SK-N-SH (cell line): ENCODE results near the gene ACACA. TPM values are rescaled to one million over a fixed set of nuclear protein-coding genes. Genes with fewer than 3 reads are reported as not detected.

ENCODE experiments used
- CTCF ChIA-PET: fragments of 300-600, 350-600 bp; formaldehyde crosslinking; extraction: SDS; loops from one replicate; lab custom pipeline; 2021; lab: Yijun Ruan, JAX
- POLR2A ChIA-PET: fragments of 350-600 bp; sonication (Branson Sonifier 250); formaldehyde crosslinking; extraction: SDS; loops from one replicate; lab custom pipeline; 2020; ENCODE audit warnings: antibody characterized with exemption, inconsistent platforms; lab: Yijun Ruan, JAX
- DNase-seq: peaks from one replicate; pipeline ENCODE4 v3.0.0; 2012
- H2AFZ ChIP-seq: fragments of 200-600 bp; sonication (generic); 2 replicates; pipeline ENCODE4 v1.8.1; 2016; ENCODE audit warnings: antibody characterized with exemption, mild to moderate bottlenecking, low read depth
- H3F3A ChIP-seq: fragments of 200-600 bp; sonication (generic); replicated peaks from 2 replicates; pipeline ENCODE3; 2016; ENCODE audit warnings: antibody characterized with exemption, mild to moderate bottlenecking; ENCODE audit not compliant: insufficient read depth
- H3K27ac ChIP-seq, 2 experiments: fragments of 200-500 bp in 1 of 2; fragments of 200-600 bp in 1 of 2; sonication (Bioruptor generic) in 1 of 2; sonication (generic), shearing (Covaris generic) in 1 of 2; 2 replicates each; pipeline versions ENCODE4 v1.5.1 to v1.6.1; 2014 to 2016; ENCODE audit warnings: low read depth in 2 of 2, inconsistent platforms in 1 of 2, low read length in 1 of 2, mild to moderate bottlenecking in 1 of 2, mixed read lengths in 1 of 2
- H3K27me3 ChIP-seq: fragments of 200-600 bp; sonication (generic), shearing (Covaris generic); 2 replicates; pipeline ENCODE4 v1.6.1; 2016; ENCODE audit warnings: mixed run types; ENCODE audit not compliant: insufficient read depth
- H3K36me3 ChIP-seq, 2 experiments: fragments of 200-500 bp in 1 of 2; fragments of 200-600 bp in 1 of 2; sonication (Bioruptor generic) in 1 of 2; sonication (generic) in 1 of 2; replicated peaks in 1 of 2; 2 replicates each; pipeline versions ENCODE3 to v1.5.1; 2014 to 2016; ENCODE audit warnings: low read length in 1 of 2, mild to moderate bottlenecking in 1 of 2; ENCODE audit not compliant: insufficient read depth in 2 of 2, control insufficient read depth in 1 of 2
- H3K4me1 ChIP-seq, 2 experiments: fragments of 200-500 bp in 1 of 2; fragments of 200-600 bp in 1 of 2; sonication (Bioruptor generic) in 1 of 2; sonication (generic), shearing (Covaris generic) in 1 of 2; 2 replicates each; pipeline versions ENCODE4 v1.5.1 to v1.6.1; 2014 to 2016; ENCODE audit warnings: low read depth in 1 of 2, low read length in 1 of 2, mixed run types in 1 of 2; ENCODE audit not compliant: insufficient read depth in 2 of 2, control insufficient read depth in 1 of 2
- H3K4me2 ChIP-seq: fragments of 200-600 bp; sonication (generic), shearing (Covaris generic); 2 replicates; pipeline ENCODE4 v1.6.1; 2017; ENCODE audit warnings: mixed run types
- H3K4me3 ChIP-seq, 2 experiments: fragments of 200-500 bp in 1 of 2; fragments of 200-600 bp in 1 of 2; sonication (Bioruptor generic) in 1 of 2; sonication (generic), shearing (Covaris generic) in 1 of 2; 2 replicates each; pipeline versions ENCODE4 v1.5.1 to v1.8.1; 2014 to 2016; ENCODE audit warnings: low read depth in 2 of 2, inconsistent platforms in 1 of 2, low read length in 1 of 2, mild to moderate bottlenecking in 1 of 2, mixed read lengths in 1 of 2, moderate library complexity in 1 of 2
- H3K79me2 ChIP-seq: fragments of 200-600 bp; sonication (generic); 2 replicates; pipeline ENCODE4 v1.8.1; 2017; ENCODE audit warnings: mild to moderate bottlenecking; ENCODE audit not compliant: insufficient read depth
- H3K9ac ChIP-seq: fragments of 200-600 bp; sonication (generic); 2 replicates; pipeline ENCODE4 v1.6.1; 2017; ENCODE audit warnings: mixed run types
- H3K9me2 ChIP-seq: fragments of 200-600 bp; sonication (generic); 2 replicates; pipeline ENCODE4 v1.6.1; 2017; ENCODE audit warnings: mixed run types
- H3K9me3 ChIP-seq: fragments of 200-600 bp; sonication (generic); 2 replicates; pipeline ENCODE4 v1.6.1; 2017; ENCODE audit warnings: mixed run types, mild to moderate bottlenecking, moderate library complexity
- H4K20me1 ChIP-seq: fragments of 200-600 bp; sonication (generic); 2 replicates; pipeline ENCODE4 v1.6.1; 2017; ENCODE audit warnings: mild to moderate bottlenecking, mixed run types; ENCODE audit not compliant: insufficient read depth
- ELF1 ChIP-seq: IDR thresholded peaks from 2 replicates; pipeline ENCODE4 v1.4.0; 2012
- EP300 ChIP-seq, 2 experiments: IDR thresholded peaks; 2 replicates each; pipeline versions ENCODE4 v1.4.0 to v1.6.1; 2012; ENCODE audit warnings: borderline replicate concordance in 1 of 2, low read depth in 1 of 2, low read length in 1 of 2
- FOSL2 ChIP-seq: IDR thresholded peaks from 2 replicates; pipeline ENCODE4 v1.4.0; 2012; ENCODE audit warnings: low read depth, mild to moderate bottlenecking, moderate library complexity, borderline replicate concordance
- GABPA ChIP-seq: IDR thresholded peaks from 2 replicates; pipeline ENCODE4 v1.4.0; 2012; ENCODE audit warnings: low read depth, mild to moderate bottlenecking
- GATA2 ChIP-seq: sonication (generic); formaldehyde crosslinking; IDR thresholded peaks from 2 replicates; pipeline ENCODE4 v1.5.0; 2020; ENCODE audit warnings: mild to moderate bottlenecking, missing genetic modification reagents
- IRF3 ChIP-seq: fragments of 150-350 bp; IDR thresholded peaks from 2 replicates; pipeline ENCODE4 v1.6.1; 2016; ENCODE audit warnings: mild to moderate bottlenecking, low read depth, low read length
- JUND ChIP-seq: IDR thresholded peaks from 2 replicates; pipeline ENCODE4 v1.4.0; 2012
- MXI1 ChIP-seq: IDR thresholded peaks from 2 replicates; pipeline ENCODE4 v1.6.1; 2012; ENCODE audit warnings: mild to moderate bottlenecking, low read depth, low read length, improper control_type of control experiment
- NFIC ChIP-seq: IDR thresholded peaks from 2 replicates; pipeline ENCODE4 v1.4.0; 2012; ENCODE audit warnings: borderline replicate concordance
- RAD21 ChIP-seq: IDR thresholded peaks from 2 replicates; pipeline ENCODE4 v1.6.1; 2012; ENCODE audit warnings: mild to moderate bottlenecking, low read length
- RCOR1 ChIP-seq: fragments of 150-350 bp; IDR thresholded peaks from 2 replicates; pipeline ENCODE4 v1.6.1; 2017; ENCODE audit warnings: antibody characterized with exemption, low read length
- RFX5 ChIP-seq: IDR thresholded peaks from 2 replicates; pipeline ENCODE4 v1.6.1; 2012; ENCODE audit warnings: mild to moderate bottlenecking, improper control_type of control experiment, low read length
- RXRA ChIP-seq: IDR thresholded peaks from 2 replicates; pipeline ENCODE4 v1.4.0; 2012; ENCODE audit warnings: low read depth, mild to moderate bottlenecking, borderline replicate concordance
- SIN3A ChIP-seq: IDR thresholded peaks from 2 replicates; pipeline ENCODE4 v1.6.1; 2012; ENCODE audit warnings: low read depth, mild to moderate bottlenecking, low read length, moderate library complexity, borderline replicate concordance
- TCF12 ChIP-seq: IDR thresholded peaks from 2 replicates; pipeline ENCODE4 v1.4.0; 2012
- USF1 ChIP-seq: IDR thresholded peaks from 2 replicates; pipeline ENCODE4 v1.4.0; 2012; ENCODE audit warnings: low read depth, borderline replicate concordance
- YY1 ChIP-seq: IDR thresholded peaks from 2 replicates; pipeline ENCODE4 v1.4.0; 2012; ENCODE audit warnings: low read depth, mild to moderate bottlenecking
- ZBTB33 ChIP-seq: IDR thresholded peaks from 2 replicates; pipeline ENCODE4 v1.4.0; 2012; ENCODE audit warnings: low read depth, borderline replicate concordance
- polyA plus RNA-seq, 3 experiments: library from polyadenylated mRNA; depleted of rRNA; stranded (reverse); fragments of >200 nt; gene quantifications; 2 replicates each; pipeline ENCODE4 v1.2.3, GENCODE V29; 2012
- TF ChIP-seq, protein P1 (sequence below): IDR thresholded peaks from 2 replicates; pipeline ENCODE4 v1.6.1; 2012; ENCODE audit warnings: mild to moderate bottlenecking, low read depth, low read length, moderate library complexity
- TF ChIP-seq, protein P2 (sequence below): fragments of 150-350 bp; IDR thresholded peaks from 2 replicates; pipeline ENCODE4 v1.6.1; 2017; ENCODE audit warnings: antibody characterized with exemption, low read length, low read depth, borderline replicate concordance
- TF ChIP-seq, protein P3 (sequence below): IDR thresholded peaks from 2 replicates; pipeline ENCODE4 v1.4.0; 2012; ENCODE audit warnings: low read depth

The ACACA gene
- polyA plus RNA-seq, 1 of the 3 experiments (the other 2 are of a cell fraction), result 27.2 TPM

DNA sequence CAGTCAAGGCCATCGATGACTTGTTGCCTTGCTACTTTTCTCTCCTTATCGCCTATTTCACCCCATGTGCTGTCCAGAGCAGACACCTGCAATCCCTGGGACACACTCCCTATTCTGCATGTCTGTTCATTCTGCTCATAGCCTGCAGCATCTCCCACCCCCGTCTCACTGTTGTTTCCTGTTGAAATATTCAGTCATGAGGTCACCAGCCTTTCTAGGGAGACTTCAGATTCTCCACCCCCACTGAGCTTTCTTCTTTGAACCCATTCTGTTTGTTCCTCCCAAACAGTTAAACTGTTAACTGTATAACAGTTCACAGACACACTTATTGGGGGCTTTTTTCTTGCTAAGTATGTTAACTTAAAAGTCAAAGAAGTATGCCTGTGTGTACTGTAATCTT is 363.4 kb downstream of the ACACA start (continued):
- no peak for TF ChIP-seq IRF3
- no peak for TF ChIP-seq RXRA
- no peak for TF ChIP-seq USF1

- no peak for DNase-seq
- no peaks in the 10 kb centered on the region for H3K9me3 ChIP-seq
- H3K4me2 ChIP-seq, result no peak overlapping the region
- peaks cover 11 to 13% of the 10 kb centered on the region in 2 experiments for H3K36me3 ChIP-seq
- no peaks in the 10 kb centered on the region for H4K20me1 ChIP-seq
- H3K9ac ChIP-seq, result no peak overlapping the region
- H3F3A ChIP-seq, result peaks cover 2% of the 10 kb centered on the region
- ChIA-PET CTCF (interaction anchor here (1.0 to 10.7 kb wide), 2 partner anchors 176 to 413 kb away, joined by 3 to 236 read pairs; no protein-coding TSS in a partner anchor), POLR2A (interaction anchor here (0.8 kb wide), 1 partner anchor 92 kb away, joined by 3 read pairs; no protein-coding TSS in a partner anchor)
- H3K4me3 ChIP-seq, result no peak overlapping the region
- no peaks in the 10 kb centered on the region for H3K9me2 ChIP-seq
- no peak overlapping the region for H3K27ac ChIP-seq
- H2AFZ ChIP-seq, result no peak overlapping the region
- H3K27me3 ChIP-seq, result no peaks in the 10 kb centered on the region
- TF ChIP-seq TCF12, result no peak
- no peak for TF ChIP-seq JUND
- TF ChIP-seq RFX5, result no peak
- no peak for TF ChIP-seq RCOR1
- TF ChIP-seq NFIC, result no peak
- no peak for TF ChIP-seq FOSL2
- no peak for TF ChIP-seq ELF1
- TF ChIP-seq EP300 (IDR thresholded peaks at IDR 0.05; ENCODE audit: borderline replicate concordance in 1 of 2, low read depth in 1 of 2, low read length in 1 of 2), result no peak
- TF ChIP-seq GATA2, result no peak
- TF ChIP-seq, protein P1, sequence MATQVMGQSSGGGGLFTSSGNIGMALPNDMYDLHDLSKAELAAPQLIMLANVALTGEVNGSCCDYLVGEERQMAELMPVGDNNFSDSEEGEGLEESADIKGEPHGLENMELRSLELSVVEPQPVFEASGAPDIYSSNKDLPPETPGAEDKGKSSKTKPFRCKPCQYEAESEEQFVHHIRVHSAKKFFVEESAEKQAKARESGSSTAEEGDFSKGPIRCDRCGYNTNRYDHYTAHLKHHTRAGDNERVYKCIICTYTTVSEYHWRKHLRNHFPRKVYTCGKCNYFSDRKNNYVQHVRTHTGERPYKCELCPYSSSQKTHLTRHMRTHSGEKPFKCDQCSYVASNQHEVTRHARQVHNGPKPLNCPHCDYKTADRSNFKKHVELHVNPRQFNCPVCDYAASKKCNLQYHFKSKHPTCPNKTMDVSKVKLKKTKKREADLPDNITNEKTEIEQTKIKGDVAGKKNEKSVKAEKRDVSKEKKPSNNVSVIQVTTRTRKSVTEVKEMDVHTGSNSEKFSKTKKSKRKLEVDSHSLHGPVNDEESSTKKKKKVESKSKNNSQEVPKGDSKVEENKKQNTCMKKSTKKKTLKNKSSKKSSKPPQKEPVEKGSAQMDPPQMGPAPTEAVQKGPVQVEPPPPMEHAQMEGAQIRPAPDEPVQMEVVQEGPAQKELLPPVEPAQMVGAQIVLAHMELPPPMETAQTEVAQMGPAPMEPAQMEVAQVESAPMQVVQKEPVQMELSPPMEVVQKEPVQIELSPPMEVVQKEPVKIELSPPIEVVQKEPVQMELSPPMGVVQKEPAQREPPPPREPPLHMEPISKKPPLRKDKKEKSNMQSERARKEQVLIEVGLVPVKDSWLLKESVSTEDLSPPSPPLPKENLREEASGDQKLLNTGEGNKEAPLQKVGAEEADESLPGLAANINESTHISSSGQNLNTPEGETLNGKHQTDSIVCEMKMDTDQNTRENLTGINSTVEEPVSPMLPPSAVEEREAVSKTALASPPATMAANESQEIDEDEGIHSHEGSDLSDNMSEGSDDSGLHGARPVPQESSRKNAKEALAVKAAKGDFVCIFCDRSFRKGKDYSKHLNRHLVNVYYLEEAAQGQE, result no peak
- TF ChIP-seq, protein P2, sequence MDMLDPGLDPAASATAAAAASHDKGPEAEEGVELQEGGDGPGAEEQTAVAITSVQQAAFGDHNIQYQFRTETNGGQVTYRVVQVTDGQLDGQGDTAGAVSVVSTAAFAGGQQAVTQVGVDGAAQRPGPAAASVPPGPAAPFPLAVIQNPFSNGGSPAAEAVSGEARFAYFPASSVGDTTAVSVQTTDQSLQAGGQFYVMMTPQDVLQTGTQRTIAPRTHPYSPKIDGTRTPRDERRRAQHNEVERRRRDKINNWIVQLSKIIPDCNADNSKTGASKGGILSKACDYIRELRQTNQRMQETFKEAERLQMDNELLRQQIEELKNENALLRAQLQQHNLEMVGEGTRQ, result no peak
- TF ChIP-seq YY1, result no peak
- no peak for TF ChIP-seq USF1
- TF ChIP-seq SIN3A, result no peak
- TF ChIP-seq GABPA, result no peak
- TF ChIP-seq, protein P3, sequence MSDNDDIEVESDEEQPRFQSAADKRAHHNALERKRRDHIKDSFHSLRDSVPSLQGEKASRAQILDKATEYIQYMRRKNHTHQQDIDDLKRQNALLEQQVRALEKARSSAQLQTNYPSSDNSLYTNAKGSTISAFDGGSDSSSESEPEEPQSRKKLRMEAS, result no peak
- no peak for TF ChIP-seq RAD21
- TF ChIP-seq IRF3, result no peak
- TF ChIP-seq ZBTB33, result no peak
- TF ChIP-seq MXI1, result no peak
- H3K4me1 ChIP-seq, result peaks cover 0 to 2% of the 10 kb centered on the region in 2 experiments; a peak in 2 of 4 replicates
- H3K79me2 ChIP-seq, result no peaks in the 10 kb centered on the region
Observed at GRCh38 chr17:37041932-37042331, 364.7 kb downstream of the ACACA start.
